Measurements from ENCODE around the gene DENND1A.
"Not testable (repeated sequence)": the region's sequence is repeated elsewhere in the genome, so short reads cannot be mapped to it uniquely, and the experiment has no call there.

The DENND1A gene

GRCh38 chr9:123861086-123861755 lies 68.7 kb downstream of the DENND1A start:
- DNase-seq = no peak

DNA sequence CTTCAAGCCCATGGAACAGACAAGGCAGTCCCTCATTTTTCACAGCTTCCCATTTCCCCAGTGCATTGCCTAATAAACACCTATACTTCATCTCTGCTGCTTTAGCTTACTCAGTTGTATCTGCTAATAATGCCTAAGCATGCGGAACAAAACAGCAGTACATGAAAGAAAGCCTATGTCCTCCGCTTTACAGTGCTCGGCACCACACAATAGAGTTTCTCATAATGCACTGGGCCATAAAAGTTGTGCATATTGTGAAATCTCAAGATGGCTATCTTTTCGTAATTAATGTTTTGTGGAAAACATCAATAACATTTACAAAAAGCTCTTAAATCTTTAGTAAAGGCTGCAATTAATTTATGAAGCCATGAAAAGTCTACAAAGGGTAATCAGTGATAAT lies 69.3 kb downstream of the DENND1A start:
- DNase-seq = no peak

DNA sequence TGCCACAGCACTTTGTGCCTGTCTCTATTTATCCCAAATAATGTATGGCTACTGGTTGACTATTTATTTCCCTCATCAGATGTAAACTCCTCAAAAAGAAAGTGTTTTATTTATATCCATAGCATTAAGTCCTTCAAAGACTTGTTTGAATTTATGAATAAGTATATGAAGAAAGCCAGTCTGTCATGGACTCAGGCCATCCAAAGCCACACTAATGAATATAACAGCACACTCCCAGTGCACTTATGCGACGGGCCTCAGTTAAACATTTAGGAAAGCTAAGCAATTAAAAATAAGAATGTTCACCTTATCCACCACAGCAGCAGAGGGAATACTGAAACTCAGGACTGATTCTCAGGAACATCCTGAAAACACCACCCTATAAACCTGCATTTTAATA lies 77.5 kb downstream of the DENND1A start:
- no peak for DNase-seq

- DNase-seq = no peak
Observed at GRCh38 chr9:123851851-123852250, 78.1 kb downstream of the DENND1A start.

GRCh38 chr9:123848447-123849085 lies 81.4 kb downstream of the DENND1A start:
- no peak for DNase-seq

- no peak for DNase-seq
Observed at GRCh38 chr9:123846966-123847365, 83.0 kb downstream of the DENND1A start.

GRCh38 chr9:123843703-123844102 lies 86.2 kb downstream of the DENND1A start:
- no peak for DNase-seq

DNA sequence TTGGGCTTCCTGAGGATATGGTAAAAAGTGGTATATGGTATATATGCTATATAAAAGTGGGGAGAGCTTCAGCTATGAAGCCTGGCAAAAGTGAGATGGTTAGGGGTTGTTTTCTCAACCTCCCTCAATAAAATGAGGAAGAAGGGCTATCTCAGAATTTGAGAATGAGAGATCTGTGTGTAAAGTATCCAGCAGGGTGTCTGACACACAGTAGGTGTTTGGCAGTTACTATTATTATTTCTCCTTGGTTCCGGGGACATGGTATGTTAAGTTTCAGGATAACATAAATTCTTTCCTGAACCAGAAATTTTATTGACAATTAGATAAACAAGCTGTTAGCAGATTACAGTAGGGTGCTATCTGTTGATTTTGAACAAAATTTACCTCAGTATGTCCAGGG lies 94.1 kb downstream of the DENND1A start:
- no peak for DNase-seq

DNA sequence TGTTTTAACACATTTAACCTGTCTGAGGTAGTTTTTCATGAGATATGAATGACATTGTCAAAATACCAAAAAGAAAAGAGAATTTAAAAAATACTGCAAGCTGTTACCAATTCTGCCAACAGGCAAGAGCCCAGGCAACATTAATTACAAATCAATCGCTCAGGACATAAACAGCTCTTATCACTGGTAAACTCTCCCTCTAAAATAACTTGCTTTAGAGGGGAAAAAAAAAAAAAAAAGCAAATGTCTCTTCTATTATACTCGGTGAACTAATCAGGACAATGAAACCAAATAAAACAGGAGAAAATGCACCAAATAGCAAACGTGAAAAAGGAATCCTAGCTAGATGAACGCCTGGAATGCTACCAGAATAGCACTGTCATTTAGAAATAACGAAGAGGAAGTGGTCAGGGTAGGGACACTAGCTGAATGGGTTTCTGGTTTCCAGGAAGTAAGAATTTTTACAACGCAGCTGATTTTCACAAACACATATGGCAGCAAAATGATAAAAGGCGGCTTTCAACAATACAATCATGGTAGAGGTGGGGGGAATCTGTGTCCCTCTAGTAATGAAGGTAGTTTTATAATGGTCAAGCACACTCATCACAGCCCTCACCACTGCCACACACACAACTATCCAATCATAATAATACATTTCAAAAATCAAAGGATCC lies 94.9 kb downstream of the DENND1A start:
- DNase-seq = peak in 1 of 2 donors; percentile 6

GRCh38 chr9:123834218-123834888 lies 95.6 kb downstream of the DENND1A start:
- DNase-seq = no peak

DNA sequence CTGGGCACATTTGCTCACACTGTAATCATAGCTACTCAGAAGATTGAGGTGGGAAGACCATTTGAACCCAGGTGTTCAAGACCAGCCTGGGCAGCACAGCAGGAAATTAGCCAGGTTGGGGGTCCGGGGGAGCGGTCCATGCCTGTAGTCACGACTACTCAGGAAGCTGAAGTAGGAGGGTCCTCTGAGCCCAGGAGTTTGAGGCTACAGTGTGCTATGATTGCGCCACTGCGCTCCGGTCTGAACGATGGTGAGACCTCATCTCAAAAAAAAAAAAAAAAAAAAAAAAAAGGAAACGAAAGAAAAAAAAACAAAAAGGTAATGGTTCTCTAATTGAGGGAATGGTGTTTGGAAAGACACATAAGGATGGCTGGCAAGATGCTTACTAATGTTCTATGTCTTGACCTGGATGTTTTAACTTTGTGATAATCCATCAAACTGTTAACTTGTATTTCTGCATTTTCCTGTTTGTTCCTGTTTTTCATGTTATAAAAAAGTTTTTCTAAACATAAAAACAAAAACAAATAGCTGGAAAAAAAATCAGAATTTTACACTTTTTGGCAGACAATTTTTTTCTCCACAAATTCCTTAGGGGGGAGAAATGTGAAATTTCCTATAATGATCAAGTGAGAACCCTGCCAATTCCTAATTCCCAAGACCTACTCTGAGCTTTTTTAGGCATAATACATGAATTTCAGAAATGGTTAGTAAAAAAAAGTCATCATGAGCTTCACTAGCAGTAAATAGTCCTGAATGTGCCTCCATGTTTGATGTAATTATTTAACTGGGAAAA lies 96.9 kb downstream of the DENND1A start:
- no peak for DNase-seq

GRCh38 chr9:123832176-123832575 lies 97.8 kb downstream of the DENND1A start:
- no peak for DNase-seq

DNA sequence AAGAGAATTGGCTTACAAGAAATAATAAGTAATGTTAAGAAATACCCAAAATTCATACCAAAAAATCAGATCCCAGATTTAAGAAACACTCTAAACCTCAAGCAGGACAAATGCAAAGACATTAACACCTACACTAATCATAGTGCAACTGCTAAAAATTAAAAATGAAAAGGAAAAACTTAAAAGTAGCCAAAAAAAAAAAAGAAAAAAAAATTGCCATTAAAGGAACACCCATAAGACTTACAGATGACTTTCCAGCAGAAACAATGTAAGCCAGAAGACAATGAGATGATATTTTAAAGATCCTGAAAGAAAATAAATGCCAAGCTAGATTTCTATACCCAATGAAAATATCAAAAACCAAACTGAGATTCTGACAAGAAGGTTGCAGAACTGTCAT lies 101.5 kb downstream of the DENND1A start:
- DNase-seq = no peak

GRCh38 chr9:123825342-123826060 lies 104.4 kb downstream of the DENND1A start:
- no peak for DNase-seq

DNA sequence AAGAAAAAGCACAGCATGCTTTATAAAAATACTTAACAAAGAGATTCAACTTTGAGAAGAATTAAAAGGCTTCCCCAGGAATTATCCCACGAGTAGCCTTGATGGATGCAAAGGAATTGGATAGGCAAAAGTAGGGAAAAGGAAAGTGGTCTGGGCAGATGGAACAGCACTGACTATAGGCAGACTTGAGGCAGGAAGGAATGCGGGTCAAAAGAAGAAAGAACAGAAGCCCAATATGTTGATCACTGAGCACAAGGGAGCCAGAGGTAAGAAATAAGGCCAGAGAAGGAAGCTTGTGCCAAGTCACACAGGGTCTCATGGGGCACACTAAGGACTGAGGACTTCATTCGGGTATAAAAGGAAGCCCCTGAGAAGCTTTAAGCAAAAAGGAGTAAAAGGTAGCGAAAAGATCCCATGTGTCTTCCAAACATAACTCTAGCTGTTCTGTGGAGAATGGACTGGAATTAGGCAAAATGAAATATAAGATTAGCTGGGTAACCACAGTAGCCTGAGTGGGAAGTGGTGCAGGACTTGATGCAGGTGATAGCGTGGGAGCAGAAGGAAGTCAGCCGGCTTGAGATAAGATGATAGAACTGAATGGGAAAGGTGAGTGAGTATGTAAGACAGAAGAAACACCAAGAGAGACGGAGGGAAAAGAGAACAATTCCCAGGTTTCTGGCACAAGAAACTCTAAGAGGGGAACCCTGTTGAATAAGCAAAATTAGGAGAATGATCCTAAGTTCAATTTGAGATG lies 106.6 kb downstream of the DENND1A start:
- DNase-seq = no peak

- no peak for DNase-seq
Observed at GRCh38 chr9:123821619-123822018, 108.3 kb downstream of the DENND1A start.

DNA sequence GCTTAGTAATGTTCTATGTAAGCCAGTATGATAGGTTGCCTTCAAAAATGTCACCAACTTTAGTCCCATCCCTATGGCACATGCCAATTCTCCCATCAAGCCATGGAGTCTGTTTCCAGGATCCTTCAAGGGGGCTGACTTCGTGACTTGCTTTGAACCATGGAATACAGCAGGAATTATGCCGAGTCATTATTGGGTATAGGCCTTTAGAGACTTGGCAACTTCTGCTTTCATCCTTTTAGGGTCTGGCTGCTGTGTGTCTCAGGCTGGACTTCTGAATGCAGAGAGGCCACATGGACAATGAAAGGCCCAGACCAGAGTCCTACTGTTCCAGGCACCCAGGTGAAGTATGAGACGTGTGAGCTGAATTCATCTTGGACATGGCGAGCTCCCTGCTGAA lies 109.8 kb downstream of the DENND1A start:
- DNase-seq = no peak

DNA sequence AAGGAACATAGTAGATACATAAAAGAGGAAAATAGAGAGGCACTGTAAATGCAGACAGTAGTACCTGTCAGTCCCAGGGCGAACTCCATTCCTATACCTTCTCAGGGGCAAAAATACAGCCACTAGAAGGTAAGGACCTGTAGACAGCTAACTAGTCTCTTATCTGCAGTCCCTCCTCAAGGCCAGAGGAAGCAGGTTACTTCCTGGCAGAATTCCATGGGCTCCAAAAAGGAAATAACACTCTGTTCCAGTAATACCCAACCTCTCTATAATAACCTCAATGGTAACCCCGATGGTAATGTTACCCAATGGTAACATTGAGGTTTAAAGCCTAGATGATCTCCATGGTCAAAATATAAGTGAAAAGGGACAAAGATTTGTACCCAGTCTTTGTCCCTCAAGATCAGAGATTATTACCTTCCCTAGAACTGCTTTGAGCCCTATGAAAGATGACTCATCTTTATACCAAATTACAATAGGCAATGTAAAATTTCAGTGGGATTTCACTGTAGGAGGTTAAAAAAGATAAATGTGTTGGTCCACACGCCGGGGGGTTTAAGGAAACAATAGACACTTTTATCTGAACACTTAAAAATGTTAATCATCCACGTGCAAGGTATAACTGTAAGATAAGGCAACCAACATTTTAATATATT lies 113.0 kb downstream of the DENND1A start:
- no peak for DNase-seq

DNA sequence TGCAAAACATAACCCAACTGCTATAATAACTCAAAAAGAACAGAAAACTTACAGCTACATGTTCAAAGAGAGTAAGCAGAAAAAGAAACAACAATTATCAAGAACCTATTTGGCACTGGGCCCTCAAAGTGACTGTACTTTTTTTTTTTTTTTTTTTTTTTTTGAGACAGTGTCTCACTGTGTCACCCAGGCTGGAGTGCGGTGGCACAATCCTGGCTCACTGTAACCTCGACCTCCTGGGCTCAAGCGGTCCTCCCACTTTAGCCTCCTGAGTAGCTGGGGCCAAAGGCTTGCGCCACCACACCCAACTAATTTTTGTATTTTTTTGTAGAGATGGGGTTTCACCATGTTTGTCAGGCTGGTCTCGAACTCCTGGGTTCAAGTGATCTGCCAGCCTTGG lies 114.1 kb downstream of the DENND1A start:
- not testable (repeated sequence) for DNase-seq

DNA sequence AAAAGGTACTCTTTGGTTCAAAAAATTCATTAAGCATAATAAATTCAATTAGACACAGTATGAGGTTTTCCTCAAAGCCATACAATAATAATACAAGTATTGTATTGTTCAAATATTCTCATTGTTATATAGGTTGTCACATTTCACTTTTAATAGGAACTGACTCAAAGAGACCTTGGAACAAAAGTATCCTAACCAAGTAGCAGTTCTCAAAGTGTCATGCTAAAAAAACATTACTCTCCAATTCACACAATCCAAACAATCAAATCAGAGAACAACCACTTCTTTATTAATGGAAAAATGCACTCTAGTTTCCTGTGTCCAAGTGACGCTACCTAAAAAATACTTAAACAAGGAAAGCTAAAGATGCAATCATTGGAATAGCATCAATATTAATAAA lies 115.4 kb downstream of the DENND1A start:
- DNase-seq = no peak

DNA sequence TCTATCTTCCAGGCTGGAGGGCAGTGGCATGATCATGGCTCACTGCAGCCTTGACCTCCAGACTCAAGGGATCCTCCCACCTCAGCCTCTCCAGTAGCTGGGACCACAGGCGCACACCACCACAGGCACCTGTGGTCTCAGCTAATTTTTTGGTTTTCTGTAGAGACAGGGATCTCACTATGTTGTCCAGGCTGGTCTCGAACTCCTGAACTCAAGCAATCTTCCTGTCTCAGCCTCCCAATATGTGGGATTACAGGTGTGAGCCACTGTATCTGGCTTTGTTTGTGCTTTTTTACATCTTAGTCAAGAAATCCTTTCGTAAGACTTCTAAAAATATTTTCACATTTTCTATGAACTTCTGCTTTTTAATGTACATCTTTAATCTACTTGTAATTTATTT lies 116.9 kb downstream of the DENND1A start:
- DNase-seq = no peak

Data from CD4-positive, alpha-beta T cell treated with Interleukin-4 for 1 hour (primary cell).